Right lung (tissue), 5 donors: Measurements from ENCODE around the gene CKAP2L. TPM values are rescaled to one million over a fixed set of nuclear protein-coding genes. Genes with fewer than 3 reads are reported as not detected.

Experiments
- DNase-seq, 2 donors: peaks; one replicate each; pipeline ENCODE4 v3.0.0-alpha.2; 2013
- polyA plus RNA-seq, 5 donors: library from polyadenylated mRNA; unstranded; fragments of 120-200 nt; gene quantifications; one replicate each; pipeline versions ENCODE4 v1.2.1 to v1.2.3, GENCODE V29; 2013; ENCODE audit warnings: inconsistent platforms in 1 of 5, low replicate concordance in 1 of 5; ENCODE audit not compliant: insufficient read length in 5 of 5, insufficient read depth in 1 of 5

Gene CKAP2L
- polyA plus RNA-seq, 5 donors: 8.8 to 35.9 (median 18.0) TPM

DNA sequence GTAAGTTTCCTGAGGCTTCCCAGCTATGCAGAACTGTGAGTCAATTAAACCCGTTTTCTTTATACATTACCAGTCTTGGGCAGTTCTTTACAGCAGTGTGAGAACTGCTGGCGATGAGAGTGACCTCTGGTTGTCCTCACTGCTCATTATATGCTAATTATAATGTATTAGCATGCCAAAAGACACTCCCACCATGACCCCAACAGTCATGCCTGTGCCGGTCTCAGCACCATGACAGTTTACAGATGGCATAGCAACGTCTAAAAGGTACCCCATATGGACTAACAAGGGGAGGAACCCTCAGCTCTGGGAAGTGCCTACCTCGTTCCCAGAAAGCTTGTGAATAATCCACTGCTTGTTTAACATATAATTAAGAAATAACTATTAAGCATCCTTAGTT, 28.0 kb upstream of the CKAP2L start:
- no peak for DNase-seq

DNA sequence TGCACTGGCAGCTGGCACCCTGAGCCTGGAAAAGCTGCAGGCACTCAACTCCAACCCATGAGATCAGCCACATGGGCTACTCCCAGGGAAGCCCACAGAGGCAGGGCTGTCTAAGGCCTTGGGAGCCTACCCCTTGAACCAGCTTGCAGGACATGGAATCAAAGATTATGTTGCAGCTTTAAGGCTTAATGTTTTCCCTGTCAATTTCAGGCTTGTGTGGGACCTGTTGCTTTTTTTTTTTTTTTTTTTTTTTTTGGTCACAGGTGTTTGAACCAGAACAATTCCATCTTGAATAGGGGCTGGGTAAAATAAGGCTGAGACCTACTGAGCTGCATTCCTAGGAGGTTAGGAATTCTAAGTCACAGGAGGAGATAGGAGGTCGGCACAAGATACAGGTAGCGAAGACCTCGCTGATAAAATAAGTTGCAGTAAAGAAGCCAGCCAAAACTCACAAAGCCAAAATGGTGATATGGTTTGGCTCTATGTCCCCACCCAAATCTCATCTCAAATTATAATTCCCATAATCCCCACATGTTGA, 27.4 kb upstream of the CKAP2L start:
- DNase-seq: no peak

DNA sequence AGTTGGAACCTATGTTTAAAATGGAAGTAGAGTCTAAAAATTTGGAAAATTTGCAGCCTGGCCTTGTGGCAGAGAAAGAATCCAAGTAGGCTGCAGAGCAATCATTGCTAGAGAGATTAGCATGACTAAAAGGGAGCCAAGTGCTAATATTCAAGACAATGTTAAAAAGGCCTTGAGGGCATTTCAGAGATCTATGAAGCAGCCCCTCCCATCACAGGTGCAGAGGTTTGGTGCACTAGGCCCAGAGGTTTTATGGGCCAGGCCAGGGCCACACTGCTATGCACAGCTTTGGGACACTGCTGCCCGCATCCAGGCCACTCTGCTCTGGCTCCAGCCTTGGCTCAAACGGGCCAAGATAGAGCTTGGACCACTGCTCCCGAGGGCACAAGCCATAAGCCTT, 26.6 kb upstream of the CKAP2L start:
- DNase-seq: no peak

DNA sequence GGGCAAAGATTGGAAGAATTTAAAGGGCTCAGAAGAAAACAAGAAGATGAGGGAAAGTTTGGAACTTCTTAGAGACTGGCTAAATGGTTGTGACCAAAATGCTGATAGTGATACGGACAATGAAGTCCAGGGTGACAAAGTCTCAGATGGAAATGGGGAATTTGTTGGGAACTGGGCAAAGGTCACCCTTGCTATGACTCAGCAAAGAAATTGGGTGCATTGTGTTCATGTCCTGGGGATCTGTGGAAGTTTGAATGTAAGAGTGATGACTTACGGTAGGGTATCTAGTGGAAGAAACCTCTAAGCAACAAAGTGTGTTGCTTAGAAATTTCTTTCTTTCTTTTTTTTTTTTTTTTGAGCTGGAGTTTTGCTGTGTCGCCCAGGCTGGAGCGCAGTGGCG, 25.9 kb upstream of the CKAP2L start:
- DNase-seq: no peak

DNA sequence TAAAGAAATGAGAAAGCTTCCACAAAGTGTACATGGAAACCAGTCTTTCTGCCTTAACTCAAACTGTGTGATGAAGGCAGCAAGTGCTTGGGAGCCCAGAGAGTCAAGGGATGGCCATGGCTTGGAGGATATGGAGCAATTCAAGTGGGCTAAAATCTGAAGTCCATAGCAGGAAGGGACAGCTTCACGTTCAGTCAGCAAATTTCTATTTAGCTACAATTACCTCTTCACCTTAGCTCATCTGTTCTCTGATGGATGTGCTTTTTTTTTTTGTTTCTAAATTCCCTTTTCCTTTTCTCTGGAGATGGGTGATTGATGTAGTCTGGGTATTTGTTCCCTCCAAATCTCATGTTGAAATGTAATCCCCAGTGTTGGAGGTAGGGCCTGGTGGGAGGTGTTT, 24.8 kb upstream of the CKAP2L start:
- no peak for DNase-seq

DNA sequence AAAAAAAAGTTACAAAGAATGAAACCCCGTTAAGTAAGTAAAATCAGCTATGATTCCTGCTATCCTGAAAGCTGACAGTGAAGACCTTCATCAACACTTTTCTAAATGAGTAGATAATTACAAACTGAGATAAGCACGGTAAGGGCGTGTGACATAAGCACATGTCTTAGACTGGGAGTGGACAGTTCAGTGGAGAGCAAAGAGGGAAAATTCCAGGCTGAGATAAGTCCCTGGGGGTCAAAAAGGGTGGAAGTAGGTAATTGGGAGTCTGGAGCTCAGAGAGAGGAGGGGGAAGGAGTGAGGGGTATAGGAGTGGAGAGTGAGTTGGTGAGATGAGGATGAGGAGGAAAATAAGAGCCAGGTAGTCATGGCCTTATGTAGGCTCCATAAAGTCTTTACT, 24.2 kb upstream of the CKAP2L start:
- no peak for DNase-seq

DNA sequence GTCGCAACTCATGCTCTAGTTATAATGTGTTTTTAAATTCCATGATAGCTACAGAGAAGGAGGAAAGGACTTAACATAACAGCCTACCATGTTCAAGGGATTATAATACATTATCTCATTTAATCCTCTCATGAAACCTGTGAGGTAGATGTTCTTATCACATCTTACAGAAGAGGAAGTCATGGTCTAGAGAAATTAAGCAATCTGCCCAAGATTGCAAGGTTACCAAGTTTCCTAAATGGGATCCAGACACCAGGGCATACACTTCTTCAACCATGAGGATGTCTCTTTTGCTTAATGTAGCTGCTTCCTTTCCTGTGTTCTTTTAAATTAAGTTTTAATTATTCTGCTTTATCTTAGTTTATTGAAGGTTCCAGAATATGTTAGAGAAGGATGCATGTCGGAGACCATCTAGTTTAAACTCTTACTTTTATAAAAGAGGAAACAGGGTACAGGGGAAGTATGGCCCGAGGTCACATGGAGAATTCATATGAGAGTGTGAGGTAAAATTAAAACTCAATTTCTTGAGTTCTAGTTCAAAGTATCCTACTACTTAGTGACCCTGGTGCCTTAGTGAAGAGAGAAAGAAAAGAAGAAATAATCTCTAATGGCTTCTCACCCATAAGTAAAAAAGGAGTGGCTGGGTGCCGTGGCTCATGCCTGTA, 23.5 kb upstream of the CKAP2L start:
- DNase-seq: no peak

DNA sequence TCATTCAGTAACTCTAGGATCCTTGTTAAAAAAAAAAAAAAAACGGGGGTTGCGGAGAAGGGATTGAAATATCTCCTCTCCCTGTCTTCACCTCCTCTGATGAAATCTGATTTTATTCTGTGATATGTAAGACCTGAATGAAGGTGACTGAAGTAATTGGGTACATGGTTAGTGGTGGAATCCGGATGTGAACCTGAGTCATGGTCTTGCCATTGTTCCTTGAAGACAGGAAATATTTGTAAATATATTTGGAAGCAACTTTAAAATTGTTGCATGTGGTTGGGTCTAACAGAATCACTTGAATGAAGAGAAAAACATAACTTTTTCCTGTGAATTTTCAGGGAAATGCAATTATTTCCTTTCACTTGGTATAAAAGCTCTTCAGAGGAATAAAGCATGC, 22.9 kb upstream of the CKAP2L start:
- no peak for DNase-seq

DNA sequence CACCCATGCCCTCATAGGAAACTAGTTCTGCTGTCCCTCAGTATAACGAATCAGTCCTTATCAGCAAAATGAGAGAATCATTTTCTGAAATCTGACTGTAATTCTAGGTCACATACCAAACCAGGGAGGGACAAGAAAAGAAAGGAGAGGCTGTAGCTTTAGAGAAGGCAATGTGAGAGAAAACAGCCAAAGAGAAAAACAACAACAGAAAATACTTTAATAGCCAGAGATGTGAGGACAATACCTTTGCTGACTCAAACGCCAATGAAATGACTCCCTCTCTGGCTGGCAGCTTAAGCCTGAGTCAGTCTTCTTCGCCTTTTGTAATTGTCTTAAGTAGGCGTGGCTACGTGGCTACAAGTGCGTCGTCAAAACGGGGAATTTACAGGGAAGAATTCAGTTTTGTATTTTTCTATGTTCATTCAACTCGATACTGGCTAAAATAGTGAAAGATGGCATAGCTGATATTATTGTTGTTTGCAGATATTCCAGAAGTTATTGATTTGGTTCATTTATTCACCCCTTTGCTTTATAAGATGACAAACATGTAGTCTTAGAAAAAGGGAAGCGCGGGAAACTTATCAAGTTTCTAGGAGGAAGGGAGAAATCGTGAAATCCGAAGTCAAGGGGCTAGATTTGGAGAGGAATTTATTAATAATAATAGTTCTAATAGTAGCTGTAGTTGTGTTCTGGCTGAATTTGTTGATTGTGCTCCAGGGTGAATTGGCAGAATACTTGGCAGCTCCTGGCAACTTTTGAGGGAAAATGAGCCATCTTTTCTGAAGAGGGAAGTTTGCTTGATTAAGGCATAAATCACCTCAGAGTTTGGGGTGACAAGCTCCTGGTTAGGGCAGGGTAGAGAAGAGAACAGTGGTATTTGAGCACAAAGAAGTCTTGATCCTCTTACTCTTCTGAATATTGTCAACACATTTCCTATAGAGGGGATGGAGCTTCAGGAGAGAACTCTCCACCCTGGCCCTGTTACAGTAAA, 20.1 kb upstream of the CKAP2L start, which contains the start of gene IL1A:
Gene IL1A, minus strand, starts transcription at position 295 of the 991 bp plus-strand sequence. CDS start 723 bp downstream, outside the sequence.
- DNase-seq: no peak

DNA sequence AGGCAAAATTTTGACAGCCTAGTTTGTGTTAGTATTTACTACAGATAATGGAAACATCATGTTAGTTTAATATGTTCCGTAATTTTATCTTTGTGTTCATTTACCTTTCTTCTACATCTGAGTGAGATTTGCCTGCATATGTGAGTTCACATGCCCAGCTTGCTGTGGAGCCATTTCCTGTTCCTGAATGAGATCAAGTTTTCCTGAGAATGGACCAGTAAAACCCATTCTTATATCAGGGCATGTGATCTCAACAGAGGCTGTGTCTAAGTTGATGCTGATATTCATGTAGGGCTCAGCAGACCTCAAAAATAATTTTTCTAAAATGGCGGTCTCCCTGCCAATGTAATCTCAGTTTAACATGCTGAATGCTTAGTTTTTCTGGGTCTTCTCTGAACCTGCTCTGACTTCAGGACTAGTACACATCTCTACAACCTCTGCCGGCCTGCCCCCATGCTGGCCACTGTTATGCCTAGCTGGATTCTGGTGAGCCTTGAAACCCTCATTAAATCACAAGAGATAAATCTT, 18.8 kb upstream of the CKAP2L start:
- no peak for DNase-seq

DNA sequence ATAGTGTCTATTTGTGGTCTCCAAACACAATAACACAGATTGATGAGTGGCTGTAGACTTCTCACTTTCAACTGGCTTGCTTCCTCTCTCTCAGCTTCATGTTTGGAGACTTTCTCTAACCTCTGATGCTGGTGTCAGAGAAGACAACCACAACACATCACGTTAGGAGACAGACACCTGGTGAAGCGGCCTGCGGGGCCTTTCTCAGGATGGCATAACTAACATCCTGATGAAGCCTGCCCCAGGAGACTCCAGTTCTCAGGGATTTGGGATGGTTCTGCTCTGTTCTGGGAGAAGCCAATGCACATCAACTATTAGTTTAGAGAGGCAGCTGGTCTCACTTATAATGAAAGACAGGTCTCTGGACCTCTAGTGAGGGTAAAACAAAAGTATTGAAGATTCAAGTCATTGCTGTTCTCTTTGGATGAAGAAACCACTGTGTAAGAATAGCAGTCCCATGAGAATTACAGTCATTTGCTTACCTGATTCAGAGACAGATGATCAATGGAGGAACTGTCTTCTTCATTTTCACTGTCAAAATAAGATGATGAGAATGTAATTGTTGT, 17.9 kb upstream of the CKAP2L start:
- DNase-seq: no peak

DNA sequence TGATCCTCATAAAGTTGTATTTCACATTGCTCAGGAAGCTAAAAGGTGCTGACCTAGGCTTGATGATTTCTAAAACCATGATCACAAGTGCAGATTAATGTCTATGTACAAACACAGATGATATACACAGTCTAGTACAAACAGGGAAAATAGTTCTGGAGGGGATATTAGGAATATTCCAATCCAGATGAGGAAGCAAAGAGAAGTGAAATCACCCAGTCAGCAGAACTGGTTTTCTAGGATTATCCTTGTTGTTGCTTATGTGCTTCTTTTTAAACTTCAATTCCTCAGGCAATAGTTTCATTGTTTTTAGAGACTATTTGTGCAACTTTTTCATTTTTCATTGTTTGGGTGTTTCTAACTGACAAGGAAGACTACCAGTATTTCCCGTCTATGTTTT, 15.2 kb upstream of the CKAP2L start:
- DNase-seq: no peak

DNA sequence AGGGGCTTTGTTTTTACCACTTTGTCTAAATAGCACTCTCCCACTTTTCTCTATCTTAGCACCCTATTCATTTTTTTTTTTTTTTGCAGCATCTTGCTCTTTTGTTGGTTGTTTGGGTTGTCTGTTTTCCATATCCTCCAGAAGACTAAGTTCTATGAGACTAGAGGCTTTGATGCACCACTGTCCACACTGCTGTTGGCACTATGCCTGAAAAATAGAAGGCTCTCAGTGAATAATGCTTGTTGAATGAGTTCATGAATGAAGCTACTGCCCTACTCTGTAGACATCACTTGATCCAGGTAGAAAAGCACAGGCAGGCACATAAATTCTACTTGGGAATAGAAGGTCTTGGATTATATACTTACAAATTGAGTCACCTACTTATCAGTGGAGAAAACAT, 12.6 kb upstream of the CKAP2L start:
- no peak for DNase-seq

DNA sequence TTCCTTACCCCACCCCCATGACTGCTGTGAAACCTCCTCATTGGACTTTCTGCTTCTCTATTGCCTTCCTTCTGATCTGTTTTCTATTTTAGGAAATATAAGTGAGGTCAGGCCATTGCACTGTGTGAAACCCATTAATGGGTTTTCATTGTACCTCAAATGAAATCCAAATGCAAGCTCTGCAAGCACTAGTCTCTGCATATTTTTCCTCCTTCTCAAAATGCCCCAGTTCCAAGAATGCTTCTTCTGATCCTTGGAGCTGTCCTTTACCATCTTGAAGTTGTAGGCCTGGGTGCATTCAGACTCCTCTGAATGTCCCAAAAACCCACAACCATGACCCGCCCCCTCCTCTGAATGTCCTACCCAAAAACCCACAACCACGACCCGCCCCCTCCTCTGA, 11.7 kb upstream of the CKAP2L start:
- DNase-seq: no peak

DNA sequence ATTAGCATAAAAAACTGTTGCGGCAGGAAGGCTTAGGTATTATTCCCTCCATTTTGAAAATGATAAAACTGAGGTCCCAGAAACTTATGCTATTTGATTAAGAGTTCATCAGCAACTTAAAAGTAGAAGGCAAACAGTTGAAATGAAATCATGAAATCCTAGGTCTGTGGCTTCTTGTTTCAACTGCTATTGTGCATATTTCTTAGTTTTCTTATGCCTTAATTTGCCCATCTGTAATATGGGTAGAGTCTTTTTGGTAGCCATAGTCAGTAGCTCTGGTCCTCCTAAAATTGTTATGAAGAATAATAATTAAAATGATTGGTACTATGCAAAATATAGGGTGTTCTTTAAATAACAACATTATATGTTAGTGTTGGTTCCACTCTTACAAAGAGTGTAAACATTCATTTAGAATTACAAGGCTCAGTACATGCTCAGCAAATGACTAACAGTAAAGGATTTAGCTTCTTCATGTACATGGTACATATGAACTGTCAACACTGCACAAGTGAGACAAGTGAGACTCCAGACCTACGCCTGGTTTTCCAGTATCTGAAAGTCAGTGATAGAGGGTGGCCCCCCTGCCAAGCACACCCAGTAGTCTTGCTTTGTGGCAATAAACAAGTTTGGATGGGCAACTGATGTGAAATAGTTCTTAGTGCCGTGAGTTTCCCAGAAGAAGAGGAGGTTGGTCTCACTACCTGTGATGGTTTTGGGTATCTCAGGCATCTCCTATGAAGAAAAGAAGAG, 10.3 kb upstream of the CKAP2L start:
- DNase-seq: no peak

DNA sequence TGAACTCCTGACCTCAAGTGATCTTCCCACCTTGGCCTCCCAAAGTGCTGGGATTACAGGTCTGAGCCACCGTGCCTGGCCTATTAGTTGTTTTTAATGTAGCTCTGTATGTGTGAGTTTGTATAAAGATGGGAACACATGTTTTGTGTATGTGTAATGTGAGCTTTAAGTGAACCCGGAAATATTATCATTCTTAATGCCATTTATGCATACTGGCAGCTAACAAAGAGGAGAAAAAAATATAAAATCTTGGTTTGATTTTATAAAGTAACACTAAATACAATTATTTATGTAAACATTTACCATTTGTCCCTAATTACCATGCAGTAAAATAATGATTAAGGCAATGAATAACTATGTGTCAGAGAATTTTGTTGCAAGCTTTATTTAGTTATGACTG, 9.1 kb upstream of the CKAP2L start:
- no peak for DNase-seq

DNA sequence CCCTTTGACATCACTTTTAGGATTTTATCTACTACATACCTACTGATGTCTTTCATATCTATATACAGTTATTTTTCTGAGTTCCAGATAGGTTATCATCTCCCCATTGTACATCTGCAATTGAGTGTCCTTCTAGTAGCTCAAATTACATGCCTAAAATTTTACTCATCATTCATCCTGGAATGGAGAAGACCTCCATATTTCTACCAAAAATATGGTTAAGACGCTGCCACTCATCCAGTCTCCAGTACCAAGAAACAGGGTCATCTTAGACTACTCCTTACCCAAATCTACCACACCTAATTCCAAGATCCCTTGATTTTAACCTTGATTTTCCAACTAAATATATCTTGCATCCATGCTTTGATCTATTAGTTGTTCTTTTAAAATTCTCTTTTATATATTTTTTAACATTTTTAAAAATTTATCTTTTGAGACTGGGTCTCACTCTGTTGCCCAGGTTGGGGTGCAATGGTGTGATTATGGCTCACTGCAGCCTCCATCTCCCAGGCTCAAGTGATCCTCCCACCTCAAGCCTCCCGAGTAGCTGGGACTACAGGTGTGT, 8.6 kb upstream of the CKAP2L start:
- no peak for DNase-seq

DNA sequence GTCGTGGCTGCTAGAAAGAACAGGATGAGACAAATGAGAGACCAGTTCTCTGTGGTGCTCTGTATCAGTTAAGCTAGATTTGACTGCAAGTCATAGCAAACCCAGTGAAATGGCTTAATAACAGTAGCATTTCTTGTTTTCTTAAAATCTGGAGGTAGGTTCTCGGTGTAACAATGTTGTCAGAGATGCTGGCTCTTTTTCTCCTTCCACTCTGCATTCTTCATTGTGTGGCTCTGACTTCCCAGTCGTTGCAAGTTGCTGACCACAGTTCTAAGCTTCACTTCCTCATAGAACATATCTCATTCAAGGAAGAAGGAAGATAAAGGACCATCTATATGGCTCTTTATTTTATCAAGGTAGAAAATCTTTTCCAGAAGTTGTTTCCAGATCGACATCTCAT, 7.9 kb upstream of the CKAP2L start:
- DNase-seq: no peak

DNA sequence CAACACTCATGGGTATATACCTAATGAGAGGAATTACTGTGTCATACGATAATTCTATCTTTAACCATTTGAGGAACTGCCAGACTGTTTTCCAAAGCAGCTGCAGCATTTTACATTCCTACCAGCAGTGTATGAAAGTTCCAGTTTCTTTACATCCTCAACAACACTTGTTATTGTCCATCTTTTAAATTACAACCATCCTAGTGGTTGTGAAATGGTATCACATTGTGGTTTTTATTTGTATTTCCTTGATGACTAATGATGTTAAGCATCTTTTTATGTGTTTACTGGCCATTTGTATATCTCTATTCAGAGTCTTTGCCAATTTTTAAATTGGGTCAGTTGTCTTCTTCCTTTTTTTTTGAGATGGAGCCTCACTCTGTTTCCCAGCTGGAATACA, 4.0 kb upstream of the CKAP2L start:
- DNase-seq: no peak

DNA sequence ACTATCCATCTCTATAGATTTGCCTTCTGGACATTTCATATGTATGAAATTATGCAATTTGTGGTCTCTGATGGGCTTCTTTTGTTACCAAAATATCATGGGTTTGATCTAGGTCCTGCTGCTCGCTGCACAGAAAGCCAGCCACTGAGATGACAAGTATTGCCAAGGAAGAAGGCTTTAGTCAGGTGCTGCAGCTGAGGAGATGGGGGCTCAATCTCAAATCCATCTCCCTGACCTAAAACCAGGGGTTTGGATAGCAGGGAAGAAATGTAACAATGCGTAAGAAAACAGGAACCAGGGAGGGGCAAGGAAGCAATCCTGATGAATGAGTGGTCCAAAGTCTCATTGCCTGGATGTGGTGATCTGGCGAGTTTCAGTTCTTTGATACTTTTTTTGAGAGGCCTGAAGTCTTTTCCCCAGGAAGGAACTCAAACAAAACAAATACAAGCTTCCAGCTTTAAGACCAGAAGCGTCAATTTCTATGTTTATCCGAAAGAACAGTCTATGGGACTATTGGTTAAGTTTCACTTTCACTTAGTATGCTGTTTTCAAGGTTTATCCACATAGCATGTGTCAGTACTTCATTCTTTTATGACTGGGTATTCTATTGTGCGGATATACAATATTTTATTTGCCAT, 3.4 kb upstream of the CKAP2L start:
- DNase-seq: no peak

DNA sequence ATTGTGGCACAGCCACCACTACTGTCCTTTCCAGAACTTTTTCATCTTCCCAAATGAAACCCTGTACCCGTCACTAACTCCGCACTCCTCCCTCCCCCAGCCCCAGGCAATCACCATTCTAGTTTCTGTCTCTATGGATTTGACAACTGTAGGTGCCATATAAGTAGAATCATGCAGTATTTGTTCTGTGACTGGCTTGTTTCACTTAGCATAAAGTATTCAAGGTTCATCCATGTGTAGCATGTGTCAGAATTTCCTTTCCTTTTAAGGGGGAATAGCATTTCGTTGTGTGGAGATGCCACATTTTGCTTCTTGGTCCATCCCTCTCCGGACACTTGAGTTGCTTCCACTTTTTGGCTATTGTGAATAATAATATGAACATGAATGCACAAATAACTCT, 842 bp upstream of the CKAP2L start:
- no peak for DNase-seq
